Loucy (cell line): ENCODE measurements around the gene DTX3.
"Not testable (repeated sequence)": the region's sequence is repeated elsewhere in the genome, so short reads cannot be mapped to it uniquely, and the experiment has no call there.

Experiments
- H2AFZ ChIP-seq: fragments of 200-600 bp; sonication (generic); 2 replicates; pipeline ENCODE4 v1.6.0; 2016; ENCODE audit warnings: antibody characterized with exemption, mild to moderate bottlenecking, low read length, moderate library complexity
- H3F3A ChIP-seq: fragments of 200-600 bp; 2 replicates; pipeline ENCODE4 v1.6.0; 2016; ENCODE audit warnings: antibody characterized with exemption, low read depth, mild to moderate bottlenecking
- H3K27me3 ChIP-seq: fragments of 200-600 bp; sonication (generic); 2 replicates; pipeline ENCODE4 v1.6.1; 2014; ENCODE audit warnings: low read length, mild to moderate bottlenecking; ENCODE audit not compliant: insufficient read depth, poor library complexity, severe bottlenecking
- H3K36me3 ChIP-seq: fragments of 200-600 bp; sonication (generic); 2 replicates; pipeline ENCODE4 v1.6.1; 2016; ENCODE audit warnings: low read length; ENCODE audit not compliant: insufficient read depth
- H3K4me1 ChIP-seq: fragments of 200-600 bp; sonication (generic); 2 replicates; pipeline ENCODE4 v1.5.1; 2014; ENCODE audit warnings: low read length, mild to moderate bottlenecking; ENCODE audit not compliant: insufficient read depth, poor library complexity, severe bottlenecking
- H3K4me2 ChIP-seq: fragments of 200-600 bp; sonication (generic); 2 replicates; pipeline ENCODE4 v1.6.0; 2014; ENCODE audit warnings: antibody characterized with exemption, low read length, low read depth, mild to moderate bottlenecking; ENCODE audit not compliant: poor library complexity, severe bottlenecking
- H3K4me3 ChIP-seq: fragments of 200-600 bp; sonication (generic); 2 replicates; pipeline ENCODE4 v1.5.1; 2014; ENCODE audit warnings: low read length, mild to moderate bottlenecking, mixed read lengths; ENCODE audit not compliant: poor library complexity, severe bottlenecking
- H3K79me2 ChIP-seq: fragments of 200-600 bp; sonication (generic); 2 replicates; pipeline ENCODE4 v1.6.1; 2014; ENCODE audit warnings: low read length; ENCODE audit not compliant: insufficient read depth
- H3K9ac ChIP-seq: fragments of 200-600 bp; sonication (generic); 2 replicates; pipeline ENCODE4 v1.6.0; 2014; ENCODE audit warnings: mild to moderate bottlenecking, low read depth, low read length, moderate library complexity; ENCODE audit not compliant: poor library complexity, severe bottlenecking
- H3K9me2 ChIP-seq: fragments of 200-600 bp; sonication (generic); replicated peaks from 2 replicates; pipeline ENCODE4 v1.6.1; 2016; ENCODE audit warnings: low read depth, low read length, mixed read lengths
- H3K9me3 ChIP-seq: fragments of 200-600 bp; sonication (generic); 2 replicates; pipeline ENCODE4 v1.6.1; 2014; ENCODE audit warnings: mild to moderate bottlenecking, antibody characterized with exemption, low read length, low read depth; ENCODE audit not compliant: insufficient read depth
- H4K20me1 ChIP-seq: fragments of 200-600 bp; sonication (generic); 2 replicates; pipeline ENCODE4 v1.6.0; 2014; ENCODE audit warnings: antibody characterized with exemption, low read length, mild to moderate bottlenecking; ENCODE audit not compliant: insufficient read depth, poor library complexity, severe bottlenecking
- EZH2phosphoT487 ChIP-seq: fragments of 200-600 bp; IDR thresholded peaks from 2 replicates; pipeline ENCODE4 v1.6.1; 2018; ENCODE audit warnings: antibody characterized with exemption, mild to moderate bottlenecking, moderate library complexity, borderline replicate concordance
- TF ChIP-seq, protein P1 (sequence below): fragments of 200-600 bp; sonication (generic); conservative IDR thresholded peaks from 2 replicates; pipeline ENCODE4 v1.5.1; 2014; ENCODE audit warnings: mild to moderate bottlenecking, antibody characterized with exemption, low read length

The DTX3 gene

DNA sequence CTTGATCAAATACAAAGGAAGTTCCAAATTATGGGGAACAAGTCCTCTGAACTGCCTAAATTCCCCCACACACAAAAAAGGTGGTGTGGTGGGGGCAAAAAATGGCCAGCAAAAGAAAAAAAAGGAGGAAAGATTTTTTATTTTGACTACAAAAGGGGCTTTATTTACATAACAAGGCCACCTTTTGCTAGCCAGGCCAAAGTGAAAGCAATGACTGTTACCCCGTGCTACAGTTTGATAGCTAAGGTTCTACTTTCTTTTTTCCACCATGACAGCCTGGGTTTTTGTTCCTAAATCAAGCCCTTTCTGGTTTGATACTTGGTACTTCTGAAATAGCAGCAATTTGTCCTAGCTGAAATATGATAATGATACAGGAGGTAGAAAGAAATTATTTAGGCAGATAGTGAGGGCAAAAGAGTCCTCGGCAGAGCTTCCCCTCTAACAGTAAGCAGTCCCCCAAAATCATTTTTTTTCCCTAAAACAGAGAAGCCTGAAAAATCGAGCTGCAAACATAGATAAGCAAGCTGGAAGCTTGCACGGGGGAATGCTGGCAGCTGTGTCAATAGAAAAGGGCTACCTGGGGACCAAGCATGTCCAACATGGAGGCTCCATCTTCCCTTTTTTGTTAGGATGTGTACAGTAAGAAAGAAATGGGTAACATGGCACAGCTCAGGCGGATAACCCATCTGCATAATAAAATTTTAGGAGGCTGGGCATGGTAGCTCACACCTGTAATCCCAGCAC, 37.2 kb downstream of the DTX3 start:
- Histone ChIP-seq H3K9me3 (0 out of 2 replicates have a peak, but pooled peaks cover 4% of the 10 kb centered on the region), H3K79me2 (no peaks in the 10 kb centered on the region), H3K4me2 (no peak overlapping the region), H3K9me2 (no peaks in the 10 kb centered on the region), H3K36me3 (no peaks in the 10 kb centered on the region), H3K4me1 (no peaks in the 10 kb centered on the region), H3K4me3 (no peak overlapping the region), H4K20me1 (no peaks in the 10 kb centered on the region), H3K27me3 (no peaks in the 10 kb centered on the region), H3F3A (no peaks in the 10 kb centered on the region), H2AFZ (peak overlapping the region; percentile 26; the same call in 1 of the 2 replicates), H3K9ac (no peak overlapping the region)
- TF ChIP-seq, protein P1, sequence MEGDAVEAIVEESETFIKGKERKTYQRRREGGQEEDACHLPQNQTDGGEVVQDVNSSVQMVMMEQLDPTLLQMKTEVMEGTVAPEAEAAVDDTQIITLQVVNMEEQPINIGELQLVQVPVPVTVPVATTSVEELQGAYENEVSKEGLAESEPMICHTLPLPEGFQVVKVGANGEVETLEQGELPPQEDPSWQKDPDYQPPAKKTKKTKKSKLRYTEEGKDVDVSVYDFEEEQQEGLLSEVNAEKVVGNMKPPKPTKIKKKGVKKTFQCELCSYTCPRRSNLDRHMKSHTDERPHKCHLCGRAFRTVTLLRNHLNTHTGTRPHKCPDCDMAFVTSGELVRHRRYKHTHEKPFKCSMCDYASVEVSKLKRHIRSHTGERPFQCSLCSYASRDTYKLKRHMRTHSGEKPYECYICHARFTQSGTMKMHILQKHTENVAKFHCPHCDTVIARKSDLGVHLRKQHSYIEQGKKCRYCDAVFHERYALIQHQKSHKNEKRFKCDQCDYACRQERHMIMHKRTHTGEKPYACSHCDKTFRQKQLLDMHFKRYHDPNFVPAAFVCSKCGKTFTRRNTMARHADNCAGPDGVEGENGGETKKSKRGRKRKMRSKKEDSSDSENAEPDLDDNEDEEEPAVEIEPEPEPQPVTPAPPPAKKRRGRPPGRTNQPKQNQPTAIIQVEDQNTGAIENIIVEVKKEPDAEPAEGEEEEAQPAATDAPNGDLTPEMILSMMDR = no peak
- no peak for TF ChIP-seq EZH2phosphoT487

DNA sequence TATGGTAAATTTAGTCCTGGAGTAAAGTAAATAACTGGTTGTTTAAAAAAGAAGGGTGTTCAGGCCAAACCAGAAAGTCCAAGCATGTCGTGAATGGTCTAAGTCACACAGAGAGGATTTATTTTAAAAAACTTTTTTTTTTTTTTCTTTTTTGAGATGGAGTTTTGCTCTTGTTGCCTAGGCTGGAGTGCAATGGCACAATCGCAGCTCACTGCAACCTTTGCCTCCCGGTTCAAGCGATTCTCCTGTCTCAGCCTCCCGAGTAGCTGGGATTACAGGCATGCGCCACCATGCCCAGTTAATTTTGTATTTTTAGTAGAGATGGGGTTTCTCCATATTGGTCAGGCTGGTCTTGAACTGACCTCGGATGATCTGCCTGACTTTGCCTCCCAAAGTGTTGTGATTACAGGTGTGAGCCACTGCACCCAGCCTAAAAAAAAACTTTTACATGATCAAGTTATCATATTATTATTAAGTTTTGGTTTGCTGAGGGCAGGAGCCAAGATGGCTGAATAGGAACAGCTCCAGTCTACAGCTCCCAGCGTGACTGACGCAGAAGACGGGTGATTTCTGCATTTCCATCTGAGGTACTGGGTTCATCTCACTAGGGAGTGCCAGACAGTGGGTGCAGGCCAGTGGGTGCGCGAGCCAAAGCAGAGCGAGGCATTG, 41.5 kb downstream of the DTX3 start:
- H3F3A ChIP-seq, H3K4me1 ChIP-seq, H3K4me2 ChIP-seq: not testable (repeated sequence)

DNA sequence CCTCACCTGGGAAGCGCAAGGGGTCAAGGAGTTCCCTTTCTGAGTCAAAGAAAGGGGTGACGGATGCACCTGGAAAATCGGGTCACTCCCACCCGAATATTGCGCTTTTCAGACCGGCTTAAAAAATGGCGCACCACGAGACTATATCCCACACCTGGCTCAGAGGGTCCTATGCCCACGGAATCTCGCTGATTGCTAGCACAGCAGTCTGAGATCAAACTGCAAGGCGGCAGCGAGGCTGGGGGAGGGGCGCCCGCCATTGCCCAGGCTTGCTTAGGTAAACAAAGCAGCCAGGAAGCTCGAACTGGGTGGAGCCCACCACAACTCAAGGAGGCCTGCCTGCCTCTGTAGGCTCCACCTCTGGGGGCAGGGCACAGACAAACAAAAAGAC, 42.0 kb downstream of the DTX3 start:
- H3K36me3 ChIP-seq, H3K4me3 ChIP-seq, H3K27me3 ChIP-seq, H4K20me1 ChIP-seq, H3K4me2 ChIP-seq, H3F3A ChIP-seq, H3K79me2 ChIP-seq, H3K9me2 ChIP-seq, H2AFZ ChIP-seq, H3K9ac ChIP-seq, H3K4me1 ChIP-seq, H3K9me3 ChIP-seq: not testable (repeated sequence)

More for the DNA sequence above, 41.5 kb downstream of the DTX3 start:
- not testable (repeated sequence) for H3K79me2 ChIP-seq, H3K9me2 ChIP-seq, H3K27me3 ChIP-seq, H3K9ac ChIP-seq, H4K20me1 ChIP-seq, H2AFZ ChIP-seq, H3K4me3 ChIP-seq, H3K36me3 ChIP-seq, H3K9me3 ChIP-seq

DNA sequence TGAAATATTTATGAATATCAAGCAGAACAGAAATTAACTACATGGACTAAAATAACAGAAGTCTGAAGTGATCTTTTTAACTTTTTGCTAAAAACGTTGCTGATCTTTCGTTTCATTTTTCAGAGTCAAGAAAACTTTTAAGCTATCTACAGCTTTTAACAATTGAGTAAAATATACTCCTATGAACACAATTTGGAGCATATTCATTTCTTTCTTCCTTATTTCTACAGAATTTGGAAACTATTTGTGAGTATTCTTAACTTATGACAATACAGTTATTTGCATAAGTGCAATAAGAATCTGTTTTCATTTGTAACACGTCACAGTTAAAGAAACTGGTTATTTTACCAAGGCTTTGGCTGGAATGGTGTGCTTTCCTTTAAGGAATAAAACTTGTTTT, 49.4 kb downstream of the DTX3 start:
- Histone ChIP-seq H3K9ac (no peak overlapping the region), H2AFZ (no peak overlapping the region), H3K9me2 (no peaks in the 10 kb centered on the region), H4K20me1 (no peaks in the 10 kb centered on the region), H3K4me1 (no peaks in the 10 kb centered on the region), H3K27me3 (no peaks in the 10 kb centered on the region), H3K9me3 (0 out of 2 replicates have a peak, but pooled peaks cover 4% of the 10 kb centered on the region), H3K4me3 (no peak overlapping the region), H3F3A (no peaks in the 10 kb centered on the region), H3K79me2 (no peaks in the 10 kb centered on the region), H3K4me2 (no peak overlapping the region), H3K36me3 (no peaks in the 10 kb centered on the region)
- TF ChIP-seq, protein P1 = no peak
- TF ChIP-seq EZH2phosphoT487 = no peak
